ENCODE data around the gene TLR9.

Gene TLR9

GRCh38 chr3:52172262-52172757 lies 53.1 kb downstream of the TLR9 start:
- no peak overlapping the region for H3K4me3 ChIP-seq (ENCODE audit: low read depth, low read length)
- TF ChIP-seq CTCF (IDR thresholded peaks at IDR 0.05; ENCODE audit: low read depth, low read length, missing control alignments): no peak
- no peak for DNase-seq (ENCODE audit: low read depth)

GRCh38 chr3:52171514-52172261 lies 53.8 kb downstream of the TLR9 start:
- no peak for TF ChIP-seq CTCF (IDR thresholded peaks at IDR 0.05; ENCODE audit: low read depth, low read length, missing control alignments)
- no peak for DNase-seq (ENCODE audit: low read depth)
- H3K4me3 ChIP-seq (ENCODE audit: low read depth, low read length): no peak overlapping the region

Data from GM12864 (cell line).